ENCODE results near the gene OR5J2. TPM values are rescaled to one million over a fixed set of nuclear protein-coding genes. Genes with fewer than 3 reads are reported as not detected.
"Not testable (repeated sequence)": the region's sequence is repeated elsewhere in the genome, so short reads cannot be mapped to it uniquely, and the experiment has no call there.

Gene OR5J2
- total RNA-seq = not detected

GRCh38 chr11:56176318-56176717, at the start of gene OR5J2:
TSS of gene OR5J2 (plus strand) at chr11:56176618. CDS start at chr11:56176618, 0 bp downstream.
- no peaks in the 10 kb centered on the region for H3K4me1 Mint-ChIP-seq (ENCODE audit: low read depth in 2 of 2)
- peaks cover 4% of the 10 kb centered on the region for H3K36me3 Mint-ChIP-seq
- H3K4me3 Mint-ChIP-seq = no peak within 1 kb of the TSS
- no peak for ATAC-seq
- no peak for DNase-seq (ENCODE audit: low spot score)
- no peaks in the 10 kb centered on the region for H3K27me3 Mint-ChIP-seq
- H3K9me3 Mint-ChIP-seq = peaks cover 14% of the 10 kb centered on the region
- H3K27ac Mint-ChIP-seq = no peak within 1 kb of the TSS

GRCh38 chr11:56140151-56140661, 36.2 kb upstream of the OR5J2 start, which contains the start of gene OR8J3:
TSS of gene OR8J3 (minus strand) at chr11:56140201. CDS start at chr11:56137718, 2,483 bp downstream.
- ATAC-seq = no peak
- no peak within 1 kb of the TSS for H3K4me3 Mint-ChIP-seq
- no peaks in the 10 kb centered on the region for H3K27me3 Mint-ChIP-seq
- H3K4me1 Mint-ChIP-seq (ENCODE audit: low read depth in 2 of 2) = no peaks in the 10 kb centered on the region
- no peak for DNase-seq (ENCODE audit: low spot score)
- peaks cover 5% of the 10 kb centered on the region for H3K9me3 Mint-ChIP-seq
- H3K36me3 Mint-ChIP-seq = peaks cover 5% of the 10 kb centered on the region
- H3K27ac Mint-ChIP-seq = no peak within 1 kb of the TSS

- not testable (repeated sequence) for H3K27ac Mint-ChIP-seq; H3K4me1 Mint-ChIP-seq (ENCODE audit: low read depth in 2 of 2); ATAC-seq; H3K9me3 Mint-ChIP-seq; H3K4me3 Mint-ChIP-seq; H3K36me3 Mint-ChIP-seq; H3K27me3 Mint-ChIP-seq; DNase-seq (ENCODE audit: low spot score)
These were observed 32.7 kb upstream of the OR5J2 start for GRCh38 chr11:56143681-56144080.

GRCh38 chr11:56151376-56151775, 25.0 kb upstream of the OR5J2 start:
- no peak for ATAC-seq
- no peak for DNase-seq (ENCODE audit: low spot score)
- no peaks in the 10 kb centered on the region for H3K27me3 Mint-ChIP-seq
- peaks cover 7% of the 10 kb centered on the region for H3K36me3 Mint-ChIP-seq
- H3K9me3 Mint-ChIP-seq = peaks cover 24% of the 10 kb centered on the region
- no peaks in the 10 kb centered on the region for H3K4me1 Mint-ChIP-seq (ENCODE audit: low read depth in 2 of 2)
- H3K27ac Mint-ChIP-seq = no peak overlapping the region
- no peak overlapping the region for H3K4me3 Mint-ChIP-seq

- no peak for ATAC-seq
- Mint-ChIP-seq H3K9me3 (peaks cover 31% of the 10 kb centered on the region), H3K27me3 (no peaks in the 10 kb centered on the region)
These were observed 24.1 kb upstream of the OR5J2 start for GRCh38 chr11:56152333-56152732.

GRCh38 chr11:56160217-56160616, 16.2 kb upstream of the OR5J2 start, which contains the start of gene OR8K5:
TSS of gene OR8K5 (minus strand) at chr11:56160317. CDS start at chr11:56160317, 0 bp downstream.
- peaks cover 5% of the 10 kb centered on the region for H3K36me3 Mint-ChIP-seq
- H3K27me3 Mint-ChIP-seq = no peaks in the 10 kb centered on the region
- DNase-seq (ENCODE audit: low spot score) (no peak), ATAC-seq (no peak)
- H3K9me3 Mint-ChIP-seq = peaks cover 23% of the 10 kb centered on the region
- no peaks in the 10 kb centered on the region for H3K4me1 Mint-ChIP-seq (ENCODE audit: low read depth in 2 of 2)
- no peak within 1 kb of the TSS for H3K27ac Mint-ChIP-seq
- H3K4me3 Mint-ChIP-seq = no peak within 1 kb of the TSS

More at GRCh38 chr11:56152333-56152732, 24.1 kb upstream of the OR5J2 start:
- H3K4me3 Mint-ChIP-seq = no peak overlapping the region
- peaks cover 11% of the 10 kb centered on the region for H3K36me3 Mint-ChIP-seq
- no peak overlapping the region for H3K27ac Mint-ChIP-seq
- H3K4me1 Mint-ChIP-seq (ENCODE audit: low read depth in 2 of 2) = no peaks in the 10 kb centered on the region
- no peak for DNase-seq (ENCODE audit: low spot score)

GRCh38 chr11:56163804-56164203, 12.6 kb upstream of the OR5J2 start:
- no peak overlapping the region for H3K4me3 Mint-ChIP-seq

GRCh38 chr11:56172256-56172830, 4.1 kb upstream of the OR5J2 start:
- Mint-ChIP-seq H3K27me3 (no peaks in the 10 kb centered on the region), H3K4me3 (no peak overlapping the region), H3K9me3 (peaks cover 14% of the 10 kb centered on the region), H3K36me3 (peaks cover 8% of the 10 kb centered on the region), H3K4me1 (ENCODE audit: low read depth in 2 of 2) (no peaks in the 10 kb centered on the region), H3K27ac (no peak overlapping the region)
- ATAC-seq = no peak
- no peak for DNase-seq (ENCODE audit: low spot score)

More at GRCh38 chr11:56163804-56164203, 12.6 kb upstream of the OR5J2 start:
- Mint-ChIP-seq H3K36me3 (peaks cover 4% of the 10 kb centered on the region), H3K9me3 (peaks cover 17% of the 10 kb centered on the region), H3K4me1 (ENCODE audit: low read depth in 2 of 2) (no peaks in the 10 kb centered on the region), H3K27me3 (no peaks in the 10 kb centered on the region), H3K27ac (no peak overlapping the region)
- DNase-seq (ENCODE audit: low spot score) (no peak), ATAC-seq (no peak)

- H3K9me3 Mint-ChIP-seq = peaks cover 23% of the 10 kb centered on the region
- ATAC-seq (no peak), DNase-seq (ENCODE audit: low spot score) (no peak)
- H3K4me1 Mint-ChIP-seq (ENCODE audit: low read depth in 2 of 2) = no peaks in the 10 kb centered on the region
- H3K36me3 Mint-ChIP-seq = peaks cover 11% of the 10 kb centered on the region
- no peak overlapping the region for H3K4me3 Mint-ChIP-seq
- H3K27ac Mint-ChIP-seq = no peak overlapping the region
- H3K27me3 Mint-ChIP-seq = no peaks in the 10 kb centered on the region
These were observed 7.0 kb downstream of the OR5J2 start for GRCh38 chr11:56183459-56183858.

- no peak for ATAC-seq
- Mint-ChIP-seq H3K36me3 (peaks cover 5% of the 10 kb centered on the region), H3K4me3 (no peak overlapping the region), H3K4me1 (ENCODE audit: low read depth in 2 of 2) (no peaks in the 10 kb centered on the region), H3K9me3 (peaks cover 21% of the 10 kb centered on the region), H3K27ac (no peak overlapping the region), H3K27me3 (no peaks in the 10 kb centered on the region)
- DNase-seq (ENCODE audit: low spot score) = no peak
These were observed 12.2 kb downstream of the OR5J2 start for GRCh38 chr11:56188602-56189001.

- DNase-seq (ENCODE audit: low spot score) (no peak), ATAC-seq (no peak)
- no peak overlapping the region for H3K4me3 Mint-ChIP-seq
- H3K4me1 Mint-ChIP-seq (ENCODE audit: low read depth in 2 of 2) = no peaks in the 10 kb centered on the region
- H3K27ac Mint-ChIP-seq = no peak overlapping the region
- H3K36me3 Mint-ChIP-seq = no peaks in the 10 kb centered on the region
- H3K9me3 Mint-ChIP-seq = peaks cover 18% of the 10 kb centered on the region
- H3K27me3 Mint-ChIP-seq = no peaks in the 10 kb centered on the region
These were observed 20.3 kb downstream of the OR5J2 start for GRCh38 chr11:56196705-56197104.

- Mint-ChIP-seq H3K9me3 (peaks cover 18% of the 10 kb centered on the region), H3K27ac (no peak overlapping the region), H3K27me3 (no peaks in the 10 kb centered on the region), H3K4me1 (ENCODE audit: low read depth in 2 of 2) (no peaks in the 10 kb centered on the region), H3K4me3 (no peak overlapping the region), H3K36me3 (no peaks in the 10 kb centered on the region)
- DNase-seq (ENCODE audit: low spot score) (no peak), ATAC-seq (no peak)
These were observed 20.9 kb downstream of the OR5J2 start for GRCh38 chr11:56197367-56197766.

GRCh38 chr11:56207790-56208189, 31.4 kb downstream of the OR5J2 start:
- Mint-ChIP-seq H3K27ac (no peak overlapping the region), H3K27me3 (no peaks in the 10 kb centered on the region), H3K36me3 (peaks cover 18% of the 10 kb centered on the region), H3K4me3 (no peak overlapping the region), H3K4me1 (ENCODE audit: low read depth in 2 of 2) (no peaks in the 10 kb centered on the region), H3K9me3 (peaks cover 21% of the 10 kb centered on the region)
- DNase-seq (ENCODE audit: low spot score) (no peak), ATAC-seq (no peak)

GRCh38 chr11:56214537-56214936, 38.1 kb downstream of the OR5J2 start:
- peaks cover 27% of the 10 kb centered on the region for H3K36me3 Mint-ChIP-seq
- no peak overlapping the region for H3K4me3 Mint-ChIP-seq
- ATAC-seq (no peak), DNase-seq (ENCODE audit: low spot score) (no peak)
- H3K27ac Mint-ChIP-seq = no peak overlapping the region
- H3K9me3 Mint-ChIP-seq = peaks cover 25% of the 10 kb centered on the region
- no peaks in the 10 kb centered on the region for H3K27me3 Mint-ChIP-seq
- no peaks in the 10 kb centered on the region for H3K4me1 Mint-ChIP-seq (ENCODE audit: low read depth in 2 of 2)

GRCh38 chr11:56219735-56220134, 43.3 kb downstream of the OR5J2 start:
- H3K27ac Mint-ChIP-seq; H3K4me3 Mint-ChIP-seq; H3K4me1 Mint-ChIP-seq (ENCODE audit: low read depth in 2 of 2); ATAC-seq; H3K27me3 Mint-ChIP-seq; DNase-seq (ENCODE audit: low spot score): not testable (repeated sequence)
- peaks cover 28% of the 10 kb centered on the region for H3K9me3 Mint-ChIP-seq
- H3K36me3 Mint-ChIP-seq = peaks cover 35% of the 10 kb centered on the region

Measured in natural killer cell treated with Interleukin-12 subunit alpha and Interleukin-12 subunit beta and Interleukin-15 and Interleukin-18, amount 100 ng/mL, for 72 hours (primary cell).